Tibial nerve (tissue), 4 donors: ENCODE results near the gene CALHM3.

Source experiments
- EP300 ChIP-seq, 2 donors: sonication (generic); formaldehyde crosslinking; IDR thresholded peaks; one replicate each; pipeline ENCODE4 v1.6.1; 2017; ENCODE audit warnings: antibody characterized with exemption in 2 of 2, mild to moderate bottlenecking in 1 of 2
- POLR2A ChIP-seq, 2 donors: fragments of 450-650 bp; IDR thresholded peaks; one replicate each; pipeline ENCODE4 v1.6.1; 2017; ENCODE audit warnings: antibody characterized with exemption in 2 of 2, mild to moderate bottlenecking in 2 of 2, moderate library complexity in 2 of 2
- TF ChIP-seq, protein P1 (sequence below), 5 experiments: fragments of 200-600 bp in 3 of 5; fragments of 450-650 bp in 2 of 5; sonication (generic) in 3 of 5; IDR thresholded peaks; one replicate each; pipeline ENCODE4 v1.5.1; 2016 to 2019; ENCODE audit warnings: antibody characterized with exemption in 5 of 5, mild to moderate bottlenecking in 3 of 5, moderate library complexity in 2 of 5

DNA sequence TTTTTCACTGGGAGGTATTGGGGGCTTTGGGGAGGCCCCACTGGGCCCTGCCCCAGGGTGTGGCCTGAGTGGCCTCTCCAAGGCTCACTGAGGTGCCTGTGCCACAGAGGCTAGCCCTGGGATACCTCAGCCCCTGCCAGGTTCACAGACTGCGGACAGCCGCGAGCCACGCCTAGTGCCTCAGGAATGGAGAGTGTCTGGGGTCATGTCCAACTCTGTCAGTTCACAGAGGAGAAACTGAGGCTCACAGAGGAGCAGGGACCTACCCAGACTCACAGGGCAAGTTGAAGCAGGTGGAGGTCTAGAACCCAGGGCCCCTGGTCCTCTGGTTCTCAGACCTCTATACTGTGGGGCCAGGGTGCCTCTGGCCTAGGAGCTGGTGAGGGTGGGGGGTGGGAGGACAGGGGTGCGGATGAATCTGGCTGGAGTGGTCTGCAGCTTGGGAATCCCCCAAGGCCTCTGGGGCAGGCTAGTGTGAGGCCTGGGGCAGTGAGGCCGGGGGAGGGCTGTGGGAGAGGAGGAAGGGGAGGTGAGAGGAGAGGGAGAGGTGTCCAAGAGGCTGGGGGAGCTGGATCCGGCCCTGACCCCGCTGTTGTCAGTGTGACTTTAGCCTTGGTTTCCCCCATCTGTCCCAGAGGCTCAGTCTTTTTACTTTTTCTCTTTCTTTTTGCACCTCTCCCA, 34.5 kb upstream of the CALHM3 start:
- TF ChIP-seq, protein P1, sequence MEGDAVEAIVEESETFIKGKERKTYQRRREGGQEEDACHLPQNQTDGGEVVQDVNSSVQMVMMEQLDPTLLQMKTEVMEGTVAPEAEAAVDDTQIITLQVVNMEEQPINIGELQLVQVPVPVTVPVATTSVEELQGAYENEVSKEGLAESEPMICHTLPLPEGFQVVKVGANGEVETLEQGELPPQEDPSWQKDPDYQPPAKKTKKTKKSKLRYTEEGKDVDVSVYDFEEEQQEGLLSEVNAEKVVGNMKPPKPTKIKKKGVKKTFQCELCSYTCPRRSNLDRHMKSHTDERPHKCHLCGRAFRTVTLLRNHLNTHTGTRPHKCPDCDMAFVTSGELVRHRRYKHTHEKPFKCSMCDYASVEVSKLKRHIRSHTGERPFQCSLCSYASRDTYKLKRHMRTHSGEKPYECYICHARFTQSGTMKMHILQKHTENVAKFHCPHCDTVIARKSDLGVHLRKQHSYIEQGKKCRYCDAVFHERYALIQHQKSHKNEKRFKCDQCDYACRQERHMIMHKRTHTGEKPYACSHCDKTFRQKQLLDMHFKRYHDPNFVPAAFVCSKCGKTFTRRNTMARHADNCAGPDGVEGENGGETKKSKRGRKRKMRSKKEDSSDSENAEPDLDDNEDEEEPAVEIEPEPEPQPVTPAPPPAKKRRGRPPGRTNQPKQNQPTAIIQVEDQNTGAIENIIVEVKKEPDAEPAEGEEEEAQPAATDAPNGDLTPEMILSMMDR (IDR thresholded peaks at IDR 0.05), result no peak
- TF ChIP-seq POLR2A (IDR thresholded peaks at IDR 0.05) (no peak), EP300 (IDR thresholded peaks at IDR 0.05) (no peak)
